Activated CD4-positive, alpha-beta T cell treated with anti-CD3 and anti-CD28 coated beads, Interleukin-2, Interleukin-4, amounts not matched to agents 100 ng/mL and 50 ng/mL, durations not matched to agents 16 hours and 8 hours (primary cell): ENCODE results near the gene HORMAD2.

Experiments
- DNase-seq: peaks from one replicate; pipeline ENCODE4 v3.0.0-alpha.2; 2020; ENCODE audit warnings: low spot score

Gene HORMAD2, protein sequence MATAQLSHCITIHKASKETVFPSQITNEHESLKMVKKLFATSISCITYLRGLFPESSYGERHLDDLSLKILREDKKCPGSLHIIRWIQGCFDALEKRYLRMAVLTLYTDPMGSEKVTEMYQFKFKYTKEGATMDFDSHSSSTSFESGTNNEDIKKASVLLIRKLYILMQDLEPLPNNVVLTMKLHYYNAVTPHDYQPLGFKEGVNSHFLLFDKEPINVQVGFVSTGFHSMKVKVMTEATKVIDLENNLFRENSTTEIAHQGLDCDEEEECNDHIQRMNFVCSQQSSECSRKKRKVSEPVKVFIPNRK

GRCh38 chr22:30079952-30080533, at the start of gene HORMAD2:
Gene HORMAD2 (plus strand): TSS chr22:30080464. CDS start chr22:30093953, 13,489 bp downstream.
- no peak for DNase-seq

GRCh38 chr22:30031328-30031727, 48.9 kb upstream of the HORMAD2 start:
- DNase-seq = no peak

- no peak for DNase-seq
These were observed 48.4 kb upstream of the HORMAD2 start for GRCh38 chr22:30031764-30032455.

GRCh38 chr22:30033137-30033536, 47.1 kb upstream of the HORMAD2 start:
- no peak for DNase-seq

DNA sequence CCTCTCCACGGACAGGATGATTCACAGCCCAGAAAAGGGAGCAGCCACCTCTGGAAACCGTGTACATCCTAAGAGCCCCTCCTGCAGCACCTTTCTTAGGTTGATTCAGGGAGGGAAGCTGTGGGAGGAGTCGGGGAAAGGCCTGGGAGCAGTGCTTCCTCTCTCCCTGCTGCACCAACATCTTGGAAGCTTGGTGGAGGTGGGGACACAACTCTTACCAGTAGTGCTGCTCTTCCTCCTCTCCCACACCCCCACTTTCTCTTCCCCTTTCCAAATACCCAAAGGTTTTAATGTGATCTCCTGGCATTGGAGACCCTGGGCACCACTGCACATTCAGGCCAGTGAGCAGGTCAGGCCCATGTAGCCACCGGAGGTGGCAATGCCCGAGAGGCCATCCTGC, 46.4 kb upstream of the HORMAD2 start:
- DNase-seq = no peak

GRCh38 chr22:30036656-30037055, 43.6 kb upstream of the HORMAD2 start:
- no peak for DNase-seq

- DNase-seq = no peak
These were observed 42.0 kb upstream of the HORMAD2 start for GRCh38 chr22:30038219-30038618.

DNA sequence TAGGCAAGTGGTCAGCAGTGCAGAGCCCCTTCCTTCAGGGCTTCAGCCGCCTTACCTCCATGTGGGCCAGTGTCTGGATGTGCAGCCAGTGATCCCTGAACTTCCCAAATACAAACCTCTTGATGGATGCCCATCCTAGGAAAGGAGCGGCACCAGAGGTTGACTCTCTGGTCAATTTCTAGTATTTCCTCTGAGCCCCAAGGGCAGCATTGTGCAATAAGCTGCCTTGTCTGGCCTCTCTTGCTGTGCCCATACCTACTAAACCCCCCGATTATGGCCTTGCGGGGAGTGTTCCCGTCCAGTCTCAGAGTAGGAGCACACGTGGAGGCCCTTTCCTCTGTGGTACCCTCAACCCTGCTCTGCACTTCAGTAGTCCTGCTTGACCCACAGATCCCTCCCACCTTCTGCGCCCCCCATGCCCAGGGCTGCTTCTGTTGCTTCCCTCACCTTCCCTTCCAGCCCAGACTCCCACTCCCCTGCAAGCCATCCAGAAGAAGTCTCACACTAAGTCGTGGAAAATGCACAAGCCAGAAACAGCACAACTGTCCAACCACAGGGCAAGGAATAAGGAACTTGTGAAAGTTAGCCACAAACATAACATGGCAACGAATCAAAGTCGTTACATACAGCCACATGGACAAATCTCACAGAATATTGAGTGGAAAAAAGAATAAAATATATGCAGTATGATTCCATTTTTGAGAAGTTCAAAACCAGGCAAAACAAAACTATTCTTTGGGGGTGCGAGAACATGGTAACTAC, 39.6 kb upstream of the HORMAD2 start:
- no peak for DNase-seq

- DNase-seq = no peak
These were observed 38.8 kb upstream of the HORMAD2 start for GRCh38 chr22:30041475-30041874.

GRCh38 chr22:30041881-30042280, 38.4 kb upstream of the HORMAD2 start:
- no peak for DNase-seq

DNA sequence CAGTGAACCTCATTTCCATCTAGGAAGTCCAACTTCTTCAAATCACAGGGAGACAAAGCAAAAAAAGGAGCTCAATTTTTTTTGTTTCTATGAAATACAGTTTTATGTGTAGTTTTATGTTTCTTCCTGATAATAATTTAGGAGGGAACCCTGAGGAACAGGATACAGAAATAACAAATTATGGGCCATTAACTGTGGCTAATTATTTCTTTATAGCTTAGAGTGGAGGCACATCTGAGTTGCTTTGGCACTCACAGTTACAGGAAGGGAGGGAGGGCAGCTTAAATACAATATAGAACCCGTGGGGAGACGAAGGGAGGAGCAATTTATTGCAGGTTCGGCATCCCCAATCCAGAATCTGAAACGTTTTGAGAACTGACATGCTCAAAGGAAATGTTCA, 37.1 kb upstream of the HORMAD2 start:
- no peak for DNase-seq

GRCh38 chr22:30044369-30044768, 35.9 kb upstream of the HORMAD2 start:
- no peak for DNase-seq

GRCh38 chr22:30044881-30045493, 35.3 kb upstream of the HORMAD2 start:
- no peak for DNase-seq

- no peak for DNase-seq
These were observed 34.8 kb upstream of the HORMAD2 start for GRCh38 chr22:30045494-30045887.

DNA sequence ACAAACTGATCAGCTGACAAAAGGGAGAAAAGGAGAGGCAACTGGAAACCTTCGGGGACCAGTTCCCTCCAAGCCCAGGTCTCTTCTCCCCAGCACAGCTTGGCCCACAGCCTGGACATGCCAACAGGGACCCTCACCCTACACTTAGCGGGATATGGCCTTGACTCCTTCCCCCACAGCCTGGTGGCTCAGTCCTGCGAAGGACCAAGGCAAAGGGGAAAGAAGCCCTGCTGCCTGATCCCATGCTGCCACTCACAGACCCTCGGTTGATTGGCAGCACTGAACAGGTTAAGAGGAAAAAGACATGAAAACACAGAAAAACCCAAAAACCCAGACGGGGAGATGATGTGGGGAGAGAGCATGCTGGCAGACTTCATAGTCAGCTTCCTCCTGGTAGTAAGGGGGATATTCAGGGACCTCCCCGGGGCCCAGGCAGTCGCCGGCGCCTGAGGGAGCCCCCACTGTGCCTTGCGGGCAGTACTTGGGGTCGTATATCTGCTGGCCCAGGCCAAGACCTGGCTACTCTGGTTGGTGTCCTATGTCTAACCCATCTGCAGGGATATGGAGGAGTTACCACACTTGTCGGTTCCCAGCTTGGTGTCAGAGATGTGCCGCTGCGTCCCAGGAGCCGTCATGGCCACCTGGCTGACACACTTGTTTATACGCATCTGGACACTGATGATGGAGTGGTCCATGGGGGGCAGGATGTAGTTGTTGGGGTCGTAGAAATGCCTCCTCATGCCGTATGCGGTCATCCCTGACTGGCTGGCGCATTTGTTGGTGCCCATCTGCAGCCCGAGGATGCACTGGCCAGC, 34.2 kb upstream of the HORMAD2 start:
- DNase-seq = no peak

DNA sequence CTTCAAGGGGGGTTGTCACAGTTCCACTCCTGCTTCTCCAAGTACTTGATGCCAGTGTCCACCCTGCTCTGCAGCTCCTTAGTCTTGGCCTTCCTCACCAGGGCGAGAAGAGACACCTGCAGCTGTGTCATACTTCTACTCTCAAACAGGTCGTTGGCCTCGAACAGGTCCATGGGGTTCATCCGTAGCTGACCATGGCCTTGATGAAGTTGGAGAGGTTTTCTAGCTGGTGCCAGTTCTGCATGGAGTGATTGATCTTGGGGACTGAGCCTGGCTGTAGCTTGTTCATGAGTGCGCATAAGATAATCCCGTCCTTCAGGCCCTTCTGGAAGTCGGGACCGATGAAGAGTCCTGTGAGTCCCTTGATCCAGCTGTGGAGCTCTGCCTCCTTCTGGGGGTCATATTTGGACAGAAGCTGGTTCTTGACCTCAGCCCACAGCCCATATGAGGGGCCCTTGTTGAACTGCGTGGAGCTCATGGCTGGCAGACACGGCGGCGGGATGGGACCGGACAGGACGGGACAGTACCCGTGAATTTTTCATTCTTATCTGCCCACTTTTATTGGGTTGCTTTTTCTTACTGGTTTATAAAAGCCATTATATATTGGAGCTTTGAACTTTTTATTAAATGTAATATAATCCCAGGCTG, 33.4 kb upstream of the HORMAD2 start:
- no peak for DNase-seq

- no peak for DNase-seq
These were observed 32.9 kb upstream of the HORMAD2 start for GRCh38 chr22:30047364-30047738.

- no peak for DNase-seq
These were observed 31.6 kb upstream of the HORMAD2 start for GRCh38 chr22:30048681-30049080.

DNA sequence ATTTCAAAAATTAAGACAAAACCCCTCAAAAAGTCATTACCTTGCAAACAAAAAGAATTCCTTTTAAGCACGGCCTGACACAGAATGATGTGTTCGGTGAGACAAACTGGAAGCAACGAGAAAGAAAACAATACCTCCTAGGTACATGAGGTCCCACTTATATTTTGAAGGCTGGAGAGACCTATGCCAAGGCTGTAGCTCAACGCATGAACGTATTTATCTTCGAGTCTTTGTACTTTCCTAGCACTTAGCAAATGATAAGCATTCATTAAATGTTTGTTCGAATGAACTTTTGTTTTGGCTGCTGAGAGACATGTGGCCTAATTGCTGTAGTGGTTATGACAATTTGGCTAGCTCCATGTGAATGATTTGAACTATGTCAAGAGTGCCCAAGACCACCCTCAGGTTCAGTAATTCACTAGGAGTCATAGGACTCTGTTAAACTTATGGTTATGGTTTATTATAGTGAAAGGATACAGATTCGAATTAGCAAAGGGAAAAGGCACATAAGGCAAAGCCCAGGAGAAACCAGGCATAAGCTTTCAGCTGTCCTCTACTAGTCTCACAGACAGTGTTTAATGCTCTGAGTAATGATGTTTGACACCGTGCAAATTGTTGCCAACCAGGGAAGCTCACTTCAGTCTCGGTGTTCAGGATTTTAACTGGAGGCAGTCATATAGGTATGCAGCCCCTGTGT, 26.0 kb upstream of the HORMAD2 start:
- no peak for DNase-seq

GRCh38 chr22:30054764-30055069, 25.5 kb upstream of the HORMAD2 start:
- DNase-seq = no peak
